T-cell (primary cell): ENCODE results near the gene DPEP3. TPM values are rescaled to one million over a fixed set of nuclear protein-coding genes. Genes with fewer than 3 reads are reported as not detected.

ENCODE experiments used
- ATAC-seq, 4 experiments: fragments of 200-7000 bp in 3 of 4; fragments of 150-1000 bp in 1 of 4; cut with Tn5 transposase; replicated peaks in 1 of 4; 1 replicate in 3 of 4; 2 replicates in 1 of 4; pipeline ENCODE4 v1.10.0; 2021; ENCODE audit warnings: moderate library complexity in 3 of 4, mild to moderate bottlenecking in 2 of 4, moderate number of reproducible peaks in 1 of 4
- CTCF ChIA-PET, 2 donors: fragments of 300-600 bp; sonication (Branson Sonifier 250); formaldehyde crosslinking; loops; one replicate each; lab custom pipeline; 2022; ENCODE audit warnings: antibody characterized with exemption in 2 of 2; lab: Charles Lee
- POLR2A ChIA-PET, 2 donors: fragments of 300-600 bp; sonication (Branson Sonifier 250); formaldehyde crosslinking; loops; one replicate each; lab custom pipeline; 2022; ENCODE audit warnings: antibody characterized with exemption in 2 of 2; lab: Charles Lee
- DNase-seq, 35 experiments: peaks; one replicate each; pipeline versions ENCODE4 v3.0.0 to v3.0.0-alpha.2; 2013 to 2023
- H3K27ac ChIP-seq: one replicate; pipeline ENCODE4 v1.5.1; 2013; ENCODE audit warnings: low read length
- H3K27me3 ChIP-seq, 2 experiments: replicated peaks in 1 of 2; 1 replicate in 1 of 2; 2 replicates in 1 of 2; pipeline versions ENCODE4 v1.6.1 to v1.7.0; 2013; ENCODE audit warnings: low read length in 1 of 2, mixed read lengths in 1 of 2; ENCODE audit not compliant: control insufficient read depth in 2 of 2, insufficient read depth in 2 of 2; ENCODE audit errors: extremely low read depth in 1 of 2
- H3K36me3 ChIP-seq, 2 donors: 1 replicate in 1 of 2; 2 replicates in 1 of 2; pipeline versions ENCODE4 v1.6.1 to v1.7.0; 2013; ENCODE audit warnings: low read length in 1 of 2; ENCODE audit not compliant: control insufficient read depth in 2 of 2, insufficient read depth in 1 of 2; ENCODE audit errors: extremely low read depth in 1 of 2
- H3K4me1 ChIP-seq, 2 experiments: 1 replicate in 1 of 2; 2 replicates in 1 of 2; pipeline versions ENCODE4 v1.6.1 to v1.7.0; 2013; ENCODE audit warnings: low read length in 2 of 2, mixed read lengths in 1 of 2; ENCODE audit not compliant: insufficient read depth in 2 of 2, control insufficient read depth in 1 of 2; ENCODE audit errors: extremely low read depth in 1 of 2
- H3K4me3 ChIP-seq, 2 donors: 1 replicate in 1 of 2; 2 replicates in 1 of 2; pipeline versions ENCODE4 v1.5.1 to v1.7.0; 2013; ENCODE audit warnings: mild to moderate bottlenecking in 2 of 2, low read length in 1 of 2, moderate library complexity in 1 of 2; ENCODE audit not compliant: control insufficient read depth in 1 of 2; ENCODE audit errors: extremely low read depth in 1 of 2
- H3K9me3 ChIP-seq: 2 replicates; pipeline ENCODE4 v1.7.0; 2013
- H3K27ac Mint-ChIP-seq, 2 donors: one replicate each; pipeline ENCODE4 v1.8.0; 2020 to 2021; ENCODE audit warnings: mild to moderate bottlenecking in 2 of 2, mixed read lengths in 2 of 2
- H3K27me3 Mint-ChIP-seq, 2 donors: one replicate each; pipeline ENCODE4 v1.8.0; 2021 to 2022; ENCODE audit warnings: mixed read lengths in 2 of 2
- H3K36me3 Mint-ChIP-seq: one replicate; pipeline ENCODE4 v1.8.0; 2021; ENCODE audit warnings: mixed read lengths
- H3K4me1 Mint-ChIP-seq, 3 donors: one replicate each; pipeline ENCODE4 v1.8.0; 2020 to 2022; ENCODE audit warnings: mixed read lengths in 3 of 3, mild to moderate bottlenecking in 1 of 3
- H3K4me3 Mint-ChIP-seq, 3 donors: one replicate each; pipeline ENCODE4 v1.8.0; 2020 to 2022; ENCODE audit warnings: mild to moderate bottlenecking in 3 of 3, mixed read lengths in 3 of 3, moderate library complexity in 3 of 3
- H3K9me3 Mint-ChIP-seq, 3 donors: one replicate each; pipeline ENCODE4 v1.8.0; 2020 to 2022; ENCODE audit warnings: mixed read lengths in 3 of 3
- WGBS: methylation state at CpG from one replicate; pipeline ENCODE4 v1.1.5; 2013; ENCODE audit warnings: missing lambda C conversion rate; ENCODE audit not compliant: insufficient coverage; 5-methylcytosine and 5-hydroxymethylcytosine counted together
- total RNA-seq, 35 experiments: library from RNA in 6 of 35; stranded (reverse) in 6 of 35; fragments of 120-200 nt in 1 of 35; gene quantifications; one replicate each; pipeline versions ENCODE4 v1.2.1 to v1.2.4 and lab custom pipeline; 2013 to 2026

DPEP3 gene
- total RNA-seq, 5 donors from 2014 or later (not counting 1 experiment from before 2014, with no cell fraction given), result 0.48 to 1.5 (median 1.1) TPM

GRCh38 chr16:67953641-67954375 lies 26.5 kb downstream of the DPEP3 start:
- POLR2A ChIA-PET, result interaction anchor here in 1 of 2 donors (0.7 kb wide), 1 partner anchor 166 kb away, joined by 3 read pairs; no protein-coding TSS in a partner anchor
- CTCF ChIA-PET, result interaction anchor here in 1 of 2 donors (0.5 kb wide), 1 partner anchor 29 kb away, joined by 3 read pairs; no protein-coding TSS in a partner anchor
- Histone ChIP-seq H3K27me3 (no peaks in the 10 kb centered on the region), H3K4me1 (no peaks in the 10 kb centered on the region), H3K27ac (no peak overlapping the region), H3K4me3 (no peak overlapping the region), H3K36me3 (peaks cover 18 to 25% of the 10 kb centered on the region in 2 donors), H3K9me3 (no peaks in the 10 kb centered on the region)
- Mint-ChIP-seq H3K4me3 (no peak overlapping the region), H3K36me3 (peaks cover 16% of the 10 kb centered on the region), H3K9me3 (no peaks in the 10 kb centered on the region), H3K27ac (no peak overlapping the region), H3K4me1 (no peaks in the 10 kb centered on the region), H3K27me3 (no peaks in the 10 kb centered on the region)
- ATAC-seq (no peak), DNase-seq (no peak)
- WGBS, result no CpG with 5 or more reads among the region's 8 CpGs

GRCh38 chr16:67951485-67951884 lies 28.8 kb downstream of the DPEP3 start:
- no peak for ATAC-seq
- Mint-ChIP-seq H3K4me3 (no peak overlapping the region), H3K27me3 (no peaks in the 10 kb centered on the region), H3K9me3 (no peaks in the 10 kb centered on the region), H3K4me1 (peaks cover 0 to 5% (median 0%) of the 10 kb centered on the region in 3 donors), H3K27ac (no peak overlapping the region), H3K36me3 (peaks cover 16% of the 10 kb centered on the region)
- ChIA-PET CTCF (no interaction called here), POLR2A (no interaction called here)
- H3K27me3 ChIP-seq, result no peaks in the 10 kb centered on the region
- peaks cover 0 to 2% of the 10 kb centered on the region in 2 experiments for H3K4me1 ChIP-seq
- DNase-seq, result no peak
- peaks cover 18 to 32% of the 10 kb centered on the region in 2 donors for H3K36me3 ChIP-seq
- H3K27ac ChIP-seq, result no peak overlapping the region
- WGBS, result 97% methylated on average over 12 of the region's 12 CpGs
- H3K9me3 ChIP-seq, result no peaks in the 10 kb centered on the region
- H3K4me3 ChIP-seq, result no peak overlapping the region

GRCh38 chr16:67950335-67950843 lies 29.9 kb downstream of the DPEP3 start:
- WGBS, result 91% methylated on average over 9 of the region's 16 CpGs
- no peaks in the 10 kb centered on the region for H3K9me3 Mint-ChIP-seq
- no peak overlapping the region for H3K4me3 Mint-ChIP-seq
- peaks cover 24 to 43% of the 10 kb centered on the region in 2 donors for H3K36me3 ChIP-seq
- DNase-seq (no peak), ATAC-seq (no peak)
- ChIA-PET CTCF (no interaction called here), POLR2A (interaction anchor here in 1 of 2 donors (0.6 kb wide), 1 partner anchor 358 kb away, joined by 3 read pairs; no protein-coding TSS in a partner anchor)
- no peaks in the 10 kb centered on the region for H3K9me3 ChIP-seq
- no peak overlapping the region for H3K27ac ChIP-seq
- H3K27me3 Mint-ChIP-seq, result no peaks in the 10 kb centered on the region
- no peaks in the 10 kb centered on the region for H3K27me3 ChIP-seq
- peaks cover 0 to 2% of the 10 kb centered on the region in 2 experiments for H3K4me1 ChIP-seq
- no peak overlapping the region for H3K4me3 ChIP-seq
- peaks cover 0 to 5% (median 0%) of the 10 kb centered on the region in 3 donors for H3K4me1 Mint-ChIP-seq
- no peak overlapping the region for H3K27ac Mint-ChIP-seq
- H3K36me3 Mint-ChIP-seq, result peaks cover 21% of the 10 kb centered on the region

GRCh38 chr16:67949645-67950044 lies 30.7 kb downstream of the DPEP3 start:
- CTCF ChIA-PET, result interaction anchor here in 1 of 2 donors (0.7 kb wide), 1 partner anchor 28 kb away, joined by 3 read pairs; no protein-coding TSS in a partner anchor
- WGBS, result 94% methylated on average over 9 of the region's 11 CpGs
- Mint-ChIP-seq H3K4me1 (peaks cover 0 to 5% (median 0%) of the 10 kb centered on the region in 3 donors), H3K27me3 (no peaks in the 10 kb centered on the region), H3K27ac (no peak overlapping the region), H3K9me3 (no peaks in the 10 kb centered on the region), H3K4me3 (no peak overlapping the region), H3K36me3 (peaks cover 24% of the 10 kb centered on the region)
- Histone ChIP-seq H3K27me3 (no peaks in the 10 kb centered on the region), H3K36me3 (peaks cover 19 to 48% of the 10 kb centered on the region in 2 donors), H3K27ac (no peak overlapping the region), H3K4me3 (no peak overlapping the region), H3K9me3 (no peaks in the 10 kb centered on the region), H3K4me1 (peaks cover 0 to 2% of the 10 kb centered on the region in 2 experiments)
- POLR2A ChIA-PET, result interaction anchor here in 1 of 2 donors (0.6 kb wide), 1 partner anchor 358 kb away, joined by 3 read pairs; no protein-coding TSS in a partner anchor
- DNase-seq (no peak), ATAC-seq (no peak)

GRCh38 chr16:67948015-67948414 lies 32.3 kb downstream of the DPEP3 start:
- Histone ChIP-seq H3K27ac (no peak overlapping the region), H3K27me3 (no peaks in the 10 kb centered on the region), H3K4me3 (no peak overlapping the region), H3K4me1 (peaks cover 0 to 2% of the 10 kb centered on the region in 2 experiments), H3K36me3 (peaks cover 16 to 48% of the 10 kb centered on the region in 2 donors), H3K9me3 (no peaks in the 10 kb centered on the region)
- DNase-seq (no peak), ATAC-seq (no peak)
- 97% methylated on average over 13 of the region's 15 CpGs for WGBS
- H3K36me3 Mint-ChIP-seq, result peaks cover 17% of the 10 kb centered on the region
- CTCF ChIA-PET, result no interaction called here
- H3K4me3 Mint-ChIP-seq, result no peak overlapping the region
- H3K27me3 Mint-ChIP-seq, result no peaks in the 10 kb centered on the region
- H3K4me1 Mint-ChIP-seq, result peaks cover 0 to 5% (median 0%) of the 10 kb centered on the region in 3 donors
- POLR2A ChIA-PET, result no interaction called here
- H3K27ac Mint-ChIP-seq, result no peak overlapping the region
- no peaks in the 10 kb centered on the region for H3K9me3 Mint-ChIP-seq

GRCh38 chr16:67946966-67947558 lies 33.2 kb downstream of the DPEP3 start:
- Mint-ChIP-seq H3K27me3 (no peaks in the 10 kb centered on the region), H3K4me1 (peaks cover 2 to 7% (median 2%) of the 10 kb centered on the region in 3 donors), H3K9me3 (no peaks in the 10 kb centered on the region), H3K27ac (no peak overlapping the region), H3K36me3 (peaks cover 16% of the 10 kb centered on the region), H3K4me3 (no peak overlapping the region)
- Histone ChIP-seq H3K27me3 (no peaks in the 10 kb centered on the region), H3K9me3 (no peaks in the 10 kb centered on the region), H3K4me1 (peaks cover 0 to 12% of the 10 kb centered on the region in 2 experiments), H3K4me3 (no peak overlapping the region), H3K36me3 (peaks cover 16 to 47% of the 10 kb centered on the region in 2 donors), H3K27ac (no peak overlapping the region)
- POLR2A ChIA-PET, result no interaction called here
- CTCF ChIA-PET, result interaction anchor here in 1 of 2 donors (0.6 kb wide), 2 partner anchors 280 to 499 kb away, joined by 3 read pairs; no protein-coding TSS in a partner anchor
- 96% methylated on average over 19 of the region's 28 CpGs for WGBS
- ATAC-seq, result no peak
- no peak for DNase-seq
